Activated naive CD8-positive, alpha-beta T cell treated with anti-CD3 and anti-CD28 coated beads, Interleukin-2, amount 50 U/mL, for 16 hours (primary cell): ENCODE measurements around the gene SST.
"Not testable (repeated sequence)": the region's sequence is repeated elsewhere in the genome, so short reads cannot be mapped to it uniquely, and the experiment has no call there.

Experiments used
- DNase-seq: peaks from one replicate; pipeline ENCODE4 v3.0.0-alpha.2; 2020; ENCODE audit warnings: low read depth, low spot score

The SST gene

DNA sequence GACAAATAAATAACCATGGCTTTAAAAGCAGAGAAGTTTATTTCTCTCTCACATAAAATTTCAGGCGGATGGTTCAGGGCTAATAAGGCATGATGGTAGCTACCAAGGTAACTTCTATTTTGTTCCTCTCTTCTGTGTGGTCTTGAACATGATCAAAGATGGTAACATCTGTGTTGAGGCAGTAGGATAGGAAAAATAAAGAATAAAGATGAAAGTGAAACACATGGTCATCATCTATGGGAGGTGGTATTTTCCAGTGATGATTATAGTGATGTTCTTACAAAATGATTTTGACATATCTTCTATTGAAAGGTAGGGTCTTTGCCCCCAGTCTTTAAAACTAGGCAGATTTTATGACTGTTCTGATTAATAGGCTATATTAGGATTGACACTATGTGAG is 14.2 kb upstream of the SST start:
- DNase-seq, result no peak

DNA sequence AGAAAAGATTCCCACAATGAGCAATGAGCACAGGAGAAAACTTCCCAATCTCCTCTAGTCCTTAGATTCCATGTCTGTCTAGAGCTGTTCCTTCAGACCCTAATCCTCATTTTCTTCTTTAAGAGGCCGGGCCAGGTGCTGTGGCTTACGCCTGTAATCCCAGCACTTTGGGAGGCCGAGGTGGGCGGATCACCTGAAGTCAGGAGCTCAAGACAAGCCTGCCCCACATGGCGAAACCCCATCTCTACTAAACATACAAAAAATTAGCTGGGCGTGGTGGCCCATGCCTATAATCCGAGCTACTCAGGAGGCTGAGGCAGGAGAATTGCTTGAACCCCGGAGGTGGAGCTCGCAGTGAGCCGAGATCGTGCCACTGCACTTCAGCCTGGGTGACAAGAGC is 11.6 kb upstream of the SST start:
- DNase-seq, result not testable (repeated sequence)

DNA sequence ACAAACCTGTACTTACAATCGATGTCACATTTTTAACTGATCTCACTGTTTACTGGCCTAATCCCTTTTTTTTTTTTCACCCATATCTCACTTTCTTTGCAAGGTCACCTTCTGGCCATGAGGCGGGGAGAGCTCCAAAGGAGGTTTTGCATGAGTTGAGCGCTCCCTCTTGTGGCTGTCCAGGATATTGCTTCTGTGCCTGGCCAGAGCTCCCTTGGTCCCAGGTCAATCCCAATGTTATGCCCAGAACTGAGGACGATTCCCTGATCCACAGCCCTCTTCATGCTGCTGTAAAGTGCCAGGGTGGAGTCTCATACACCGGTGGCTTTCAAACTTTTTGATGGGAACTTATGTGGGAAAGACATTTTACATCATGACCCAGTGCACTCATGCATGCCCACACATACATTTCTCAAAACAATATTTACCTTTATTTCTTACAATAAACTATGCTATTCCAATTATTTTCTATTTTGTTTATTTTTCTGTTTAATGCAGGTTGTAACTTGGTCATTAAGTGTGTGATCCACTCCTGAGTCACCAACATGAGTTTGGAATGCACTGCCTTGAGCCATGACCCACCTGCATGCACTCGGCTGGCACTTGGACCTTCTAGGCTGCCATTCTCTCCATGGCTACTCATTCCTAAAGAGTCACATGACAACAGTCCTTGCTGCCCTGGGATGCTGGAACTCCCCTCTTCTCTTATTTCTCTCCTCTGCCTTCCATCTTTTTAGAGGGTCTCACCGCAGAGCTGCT is 9.6 kb upstream of the SST start:
- peak; percentile 28 for DNase-seq

DNA sequence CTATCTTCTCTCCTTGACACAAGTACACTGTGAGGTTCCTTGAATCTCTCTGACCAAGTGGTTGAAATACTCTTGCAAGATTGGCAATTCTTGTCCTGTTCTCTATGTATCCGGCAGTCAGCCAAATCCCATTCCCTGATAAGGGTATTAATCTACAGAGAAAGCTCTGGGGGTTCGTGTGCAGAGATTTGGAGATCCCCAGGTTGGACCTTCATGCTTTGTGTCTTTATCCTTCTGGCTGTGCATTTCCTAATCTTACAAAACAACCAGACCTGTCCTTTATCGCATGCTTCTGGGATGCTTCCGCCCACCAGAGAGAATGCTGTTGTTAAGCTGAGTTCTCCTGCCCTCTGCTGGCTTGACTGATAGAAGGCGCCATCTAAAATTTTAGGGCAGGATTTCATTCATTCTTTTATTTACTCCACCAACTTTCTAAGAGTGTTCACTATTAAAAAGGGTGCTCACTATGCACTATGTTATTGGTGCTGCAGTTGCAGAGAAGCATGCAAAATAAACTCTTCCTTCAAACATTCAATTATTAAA is 8.6 kb upstream of the SST start:
- DNase-seq, result no peak

DNA sequence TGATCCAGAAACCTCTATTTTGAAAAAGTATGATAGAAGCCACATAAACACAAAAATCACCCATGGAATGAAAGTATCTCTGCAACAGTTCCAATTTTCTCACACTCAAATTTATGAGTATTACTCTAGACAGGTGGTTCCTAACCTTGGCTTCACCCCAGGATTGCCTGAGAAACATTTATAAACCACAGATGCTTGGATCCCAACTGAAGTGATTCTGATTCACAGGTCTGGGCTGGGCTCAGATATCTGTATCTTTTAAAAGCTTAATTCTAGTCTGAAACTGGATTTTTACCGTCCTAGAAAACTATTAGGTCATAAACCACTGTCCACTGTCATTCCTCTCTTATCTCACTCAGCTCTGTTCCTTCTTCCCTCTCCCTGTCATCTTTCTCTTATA is 7.4 kb upstream of the SST start:
- no peak for DNase-seq

DNA sequence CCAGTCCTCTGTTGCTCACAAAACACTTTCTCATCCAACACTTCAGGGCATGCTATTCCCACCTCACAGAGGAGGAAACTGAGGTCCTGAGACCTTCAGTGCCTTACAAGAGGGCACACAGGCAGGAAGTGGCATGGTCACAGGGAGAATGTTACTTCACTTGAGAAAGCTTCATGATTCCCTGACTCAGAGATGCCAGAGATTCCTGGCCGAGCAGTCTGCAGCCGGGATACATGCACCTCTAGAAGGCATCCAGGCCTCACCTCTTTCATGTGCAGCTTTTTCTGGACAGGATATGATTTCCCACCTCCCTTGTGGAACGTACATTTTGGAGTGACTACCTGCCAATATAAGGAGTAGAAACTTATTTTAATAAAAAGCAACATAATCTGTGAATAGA is 2.8 kb upstream of the SST start:
- DNase-seq, result no peak

DNA sequence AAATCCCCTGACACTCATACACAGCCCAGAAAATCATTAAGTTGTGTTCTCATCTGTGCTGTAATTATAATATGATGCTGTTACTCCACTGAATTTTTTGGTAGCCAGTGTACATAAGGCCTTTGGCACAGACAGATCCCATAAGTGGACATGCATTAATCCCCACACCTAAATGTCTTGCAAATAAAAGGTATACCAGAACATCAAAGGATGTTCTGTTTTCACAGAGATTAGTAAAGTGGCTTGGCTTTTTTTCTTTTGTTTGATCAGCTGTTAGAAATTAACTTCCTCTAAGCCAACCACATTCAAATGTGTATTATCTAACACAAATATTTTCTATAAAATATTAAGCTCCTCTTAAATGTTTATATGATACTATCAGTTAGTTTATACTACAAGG is 2.7 kb downstream of the SST start:
- no peak for DNase-seq

DNA sequence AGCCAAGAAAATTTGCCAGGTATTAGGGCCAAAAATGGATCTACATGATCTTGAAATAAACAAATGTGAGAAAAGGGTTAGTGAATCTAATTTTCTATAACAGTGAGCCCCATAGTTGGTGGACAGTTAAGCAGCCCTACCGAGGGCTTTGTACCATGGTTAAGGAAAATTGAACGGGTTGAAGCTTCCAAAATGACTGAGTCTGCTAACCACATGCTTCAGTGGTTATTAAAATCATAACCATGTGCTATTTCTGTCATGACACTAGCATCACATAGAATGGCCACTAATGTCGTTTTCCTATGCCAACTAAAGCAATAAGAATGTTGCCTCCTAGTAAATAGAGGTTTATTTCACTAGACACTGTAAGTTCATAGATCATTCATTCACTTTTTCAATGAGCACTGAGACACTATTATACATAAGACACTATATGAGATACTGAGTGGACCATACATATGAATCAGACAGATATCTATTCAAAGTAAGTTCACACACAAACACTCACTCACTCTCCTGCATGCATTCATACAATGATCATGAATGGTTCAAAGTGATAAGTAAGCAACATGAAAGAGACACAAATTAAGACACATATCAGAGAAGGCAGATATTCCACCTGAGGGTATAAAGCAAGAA is 4.3 kb downstream of the SST start:
- DNase-seq, result no peak

DNA sequence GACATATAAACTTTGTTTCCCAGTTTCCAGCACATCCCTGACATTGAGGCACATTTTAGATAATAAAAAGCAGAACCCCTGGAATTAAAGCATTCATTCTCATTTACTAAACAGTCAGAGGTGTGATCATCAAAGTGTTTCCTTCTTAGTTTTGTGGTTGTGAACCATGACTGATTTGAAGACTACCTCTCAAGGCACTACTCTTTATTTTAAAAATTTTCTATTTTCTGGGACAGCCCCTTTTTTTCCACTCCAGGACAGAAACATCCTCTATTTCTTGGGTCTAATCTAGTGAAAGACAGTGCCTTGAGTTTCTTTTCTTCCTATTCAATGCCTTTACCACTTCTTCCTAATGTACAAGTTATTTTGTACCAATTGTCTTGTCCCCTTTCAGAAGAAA is 5.2 kb downstream of the SST start:
- no peak for DNase-seq

DNA sequence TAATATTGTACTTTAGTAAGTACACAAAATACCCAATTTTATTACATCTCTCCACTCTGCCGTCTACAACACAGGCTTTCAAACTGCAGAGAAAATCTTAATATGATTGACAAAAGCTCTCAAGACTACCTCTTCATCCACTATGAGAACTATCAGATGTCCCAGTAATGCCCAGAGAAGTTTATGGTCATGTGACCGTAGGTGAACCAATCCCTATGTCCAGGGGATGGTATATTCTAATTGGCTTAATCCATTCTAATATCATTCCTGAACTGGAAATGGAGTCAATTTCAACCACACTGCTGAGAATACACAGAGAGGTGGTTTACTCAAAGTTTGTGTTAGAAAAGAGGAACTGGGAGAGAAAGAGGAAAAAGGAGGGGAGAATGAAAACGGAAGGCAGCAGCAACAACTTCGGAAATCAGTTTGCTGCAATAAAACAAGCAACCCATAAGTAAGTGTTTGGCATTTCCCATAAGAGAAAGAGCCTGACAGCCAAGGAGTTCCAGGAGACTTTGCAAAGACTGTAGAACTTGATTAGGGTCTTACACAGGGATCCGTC is 7.3 kb downstream of the SST start:
- no peak for DNase-seq

DNA sequence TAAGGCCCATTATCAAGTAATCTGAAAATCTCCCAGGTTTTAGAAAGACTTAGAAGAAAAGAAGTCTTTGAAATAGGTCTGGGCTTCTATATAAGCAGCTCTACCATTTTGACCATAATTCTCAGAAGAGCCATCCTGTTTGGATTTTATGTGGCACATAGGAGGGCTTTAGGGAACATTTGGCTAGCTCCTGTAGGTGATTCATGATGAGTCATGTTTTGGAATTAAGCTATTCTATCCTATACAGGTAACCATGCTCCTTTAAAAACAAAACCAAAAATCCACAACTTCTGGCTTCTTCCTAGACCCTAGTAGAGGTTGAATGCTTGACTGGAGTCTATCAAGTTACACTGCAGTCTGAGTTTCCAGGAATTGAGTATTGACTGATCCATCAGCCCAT is 8.9 kb downstream of the SST start:
- no peak for DNase-seq

DNA sequence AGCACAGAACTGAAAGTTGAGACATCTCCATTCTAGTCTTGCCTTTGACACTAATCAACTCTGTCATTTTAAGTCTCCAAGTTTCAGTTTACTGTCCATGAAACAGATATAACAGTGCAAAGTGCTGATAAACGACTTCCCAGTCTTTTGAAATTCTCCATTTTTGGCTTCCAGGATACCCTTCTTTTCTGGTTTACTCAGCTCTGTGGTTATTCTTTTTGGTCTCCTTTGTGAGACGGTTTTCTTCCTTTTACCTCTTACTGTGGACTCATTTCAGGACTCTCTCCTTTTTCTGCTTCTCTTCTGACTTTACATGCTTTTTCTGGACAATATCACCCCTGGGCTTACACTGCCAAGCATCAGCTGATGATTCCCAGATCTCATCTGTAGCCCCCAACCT is 18.9 kb downstream of the SST start:
- DNase-seq, result no peak

DNA sequence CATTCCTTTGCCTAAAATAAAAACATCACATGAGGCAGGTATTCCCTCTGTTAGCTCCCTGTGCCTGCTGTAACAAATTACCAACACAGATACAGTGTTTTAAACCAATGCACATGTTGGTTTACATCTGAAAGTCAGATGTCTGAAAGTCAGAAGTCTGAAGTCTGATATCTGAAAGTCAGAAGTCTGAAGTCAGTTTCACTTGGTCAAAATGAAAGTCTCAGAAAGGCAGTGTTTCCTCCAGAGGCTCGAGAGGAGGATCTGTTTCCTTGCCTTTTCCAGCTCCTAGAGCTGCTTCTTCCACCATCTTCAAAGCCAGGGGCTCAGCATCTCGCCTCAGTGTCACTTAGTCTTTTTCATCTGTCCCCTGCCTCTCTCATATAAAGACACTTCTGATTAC is 22.0 kb downstream of the SST start:
- no peak for DNase-seq

DNA sequence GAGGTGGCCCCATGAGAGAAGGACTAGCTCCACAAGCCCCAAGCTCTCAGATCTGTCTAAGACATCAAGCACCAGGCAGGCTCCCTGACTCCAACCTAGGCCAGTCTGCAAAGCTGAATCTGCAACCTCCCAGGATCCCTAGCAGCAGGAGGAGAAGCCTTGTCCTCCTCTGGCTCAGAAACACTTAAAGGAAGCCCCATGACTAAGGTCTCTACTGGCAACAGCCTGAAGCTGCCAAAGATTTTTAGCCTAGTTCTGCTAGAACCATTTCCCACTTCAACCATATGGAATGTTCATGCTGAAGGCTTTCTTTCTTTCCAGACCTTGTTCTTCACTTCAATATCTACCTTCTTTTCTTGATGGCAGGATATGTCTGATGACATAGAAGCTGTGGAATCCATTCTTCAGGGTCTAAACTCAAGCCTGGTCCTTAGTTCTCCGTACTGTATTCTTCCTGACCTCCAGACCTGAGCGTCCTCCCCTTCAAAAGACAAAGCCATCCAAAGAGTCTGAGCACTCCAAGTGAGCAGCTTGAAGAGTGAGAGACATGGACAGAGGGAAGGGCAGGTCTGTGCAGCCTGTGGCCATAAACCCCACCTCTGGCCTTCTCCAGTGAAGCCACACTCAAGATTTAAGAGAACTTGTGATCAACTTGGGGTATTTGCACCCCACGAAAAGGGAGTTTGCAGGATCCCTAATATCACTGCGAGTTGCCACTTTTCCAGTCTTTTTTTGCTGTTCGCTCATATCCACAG is 23.1 kb downstream of the SST start:
- DNase-seq, result no peak

DNA sequence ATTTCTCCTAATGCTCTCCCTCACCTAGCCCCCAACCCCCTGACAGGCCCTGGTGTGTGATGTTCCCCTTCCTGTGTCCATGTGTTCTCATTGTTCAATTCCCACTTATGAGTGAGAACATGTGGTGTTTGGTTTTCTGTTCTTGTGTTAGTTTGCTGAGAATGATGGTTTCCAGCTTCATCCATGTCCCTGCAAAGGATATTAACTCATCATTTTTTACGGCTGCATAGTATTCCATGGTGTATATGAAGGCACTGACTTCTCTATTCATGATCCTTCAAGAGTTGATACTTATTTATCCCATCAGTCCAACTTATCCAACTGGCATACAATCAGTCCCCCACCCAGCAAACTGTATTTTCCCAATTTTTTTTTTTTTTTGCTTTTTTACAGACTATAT is 24.8 kb downstream of the SST start:
- DNase-seq, result not testable (repeated sequence)

DNA sequence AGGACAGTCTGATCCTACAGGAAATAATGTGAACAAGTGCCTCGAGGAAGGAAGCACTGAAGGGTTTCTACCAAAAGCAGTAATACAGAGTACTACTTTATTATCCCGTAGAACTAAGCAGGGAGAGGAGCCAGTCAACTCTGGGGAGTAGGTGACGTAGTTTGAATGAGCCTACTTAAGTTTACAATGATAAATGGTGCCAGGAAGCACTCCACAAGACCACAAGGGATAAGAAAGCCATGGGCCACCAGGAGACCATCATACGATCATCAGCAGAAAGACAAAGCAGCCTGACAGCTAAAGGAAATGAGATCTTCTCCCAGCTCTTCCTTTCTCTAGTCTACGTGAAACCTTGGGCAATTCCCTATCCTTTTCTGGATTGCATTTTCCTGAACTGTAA is 27.3 kb downstream of the SST start:
- DNase-seq, result no peak

DNA sequence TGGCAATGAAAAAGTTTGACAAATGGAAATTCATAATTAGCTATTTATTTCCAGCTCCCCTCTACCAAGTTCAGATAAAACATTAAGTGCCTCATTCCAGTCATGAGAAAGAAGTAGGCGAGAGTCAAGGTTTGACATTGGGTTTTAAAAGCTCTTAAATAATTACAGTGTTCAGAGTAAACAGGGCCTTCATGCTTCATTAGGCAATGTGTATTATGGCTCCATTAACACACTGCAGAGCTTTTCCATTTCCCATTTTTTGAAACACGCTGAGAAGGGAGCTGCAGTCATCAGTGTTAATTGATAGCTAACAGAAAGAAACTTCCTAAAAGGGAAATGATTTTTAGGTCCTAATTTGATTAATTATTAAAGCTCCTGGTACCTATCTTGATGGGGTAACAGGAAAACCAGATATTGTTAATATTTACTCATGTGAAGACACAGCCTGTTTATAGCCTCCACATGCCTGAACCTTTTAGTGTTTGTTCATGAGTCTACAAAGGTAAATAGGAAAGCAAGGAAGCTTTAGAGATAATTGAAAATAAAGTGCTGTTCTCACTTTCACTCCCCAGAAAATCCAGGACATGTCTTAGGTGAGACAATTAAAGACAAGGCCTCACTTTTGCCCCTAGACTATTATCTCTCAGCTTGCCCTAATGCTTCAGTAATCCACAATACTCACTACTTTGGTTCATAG is 28.7 kb downstream of the SST start:
- DNase-seq, result no peak

DNA sequence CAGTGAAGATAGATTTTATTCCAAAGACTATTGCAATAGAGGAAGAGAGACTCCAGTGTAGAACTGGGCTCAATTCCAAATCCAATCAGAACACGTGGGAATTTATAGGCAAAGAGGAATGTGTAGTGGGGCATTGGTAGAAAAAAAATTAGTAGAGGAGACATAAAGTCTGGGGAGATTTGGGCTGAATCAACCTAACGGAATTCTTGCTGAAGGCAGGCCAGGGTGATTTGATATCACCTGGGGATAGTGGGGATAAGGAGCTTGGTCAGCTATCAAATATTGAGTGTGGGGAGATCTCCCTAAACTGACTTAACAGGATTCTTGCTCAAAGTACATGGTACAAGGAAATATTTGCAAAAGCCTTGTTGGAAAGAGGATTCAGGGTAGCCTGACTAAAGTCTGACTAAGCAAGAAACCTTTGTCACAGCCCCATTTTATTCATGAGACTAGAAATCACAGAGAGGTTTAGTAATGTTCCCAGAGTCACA is 29.6 kb downstream of the SST start:
- DNase-seq, result no peak

DNA sequence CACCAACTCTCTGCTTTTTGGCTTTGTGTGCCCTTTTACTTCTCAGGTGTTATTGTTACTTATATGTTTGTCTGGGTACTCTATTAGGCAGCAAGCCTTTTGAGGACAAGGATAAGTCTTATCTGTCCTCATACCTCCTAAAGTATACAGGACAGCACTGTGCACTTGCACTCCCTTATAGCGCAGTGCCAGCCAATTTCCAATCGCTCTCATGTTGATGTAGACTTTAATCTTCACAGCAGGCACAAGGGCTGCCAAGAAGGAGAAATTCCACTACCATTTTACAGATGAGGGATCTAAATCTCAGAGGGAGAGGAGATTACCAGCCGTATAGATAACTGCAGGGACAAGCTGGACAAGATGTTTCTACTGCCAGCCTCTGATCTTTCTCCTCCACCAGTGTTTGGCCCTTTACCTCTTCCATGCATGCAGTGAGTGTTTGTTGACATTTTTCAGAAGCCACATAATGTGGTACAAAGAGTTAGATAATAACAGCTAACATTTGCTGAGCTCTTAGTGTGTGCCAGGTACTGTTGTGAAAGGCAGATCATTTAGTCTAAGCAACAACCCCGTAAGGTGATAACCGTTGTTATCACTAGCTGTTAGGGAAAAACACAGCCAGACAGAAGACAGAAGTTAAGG is 30.1 kb downstream of the SST start:
- DNase-seq, result no peak

DNA sequence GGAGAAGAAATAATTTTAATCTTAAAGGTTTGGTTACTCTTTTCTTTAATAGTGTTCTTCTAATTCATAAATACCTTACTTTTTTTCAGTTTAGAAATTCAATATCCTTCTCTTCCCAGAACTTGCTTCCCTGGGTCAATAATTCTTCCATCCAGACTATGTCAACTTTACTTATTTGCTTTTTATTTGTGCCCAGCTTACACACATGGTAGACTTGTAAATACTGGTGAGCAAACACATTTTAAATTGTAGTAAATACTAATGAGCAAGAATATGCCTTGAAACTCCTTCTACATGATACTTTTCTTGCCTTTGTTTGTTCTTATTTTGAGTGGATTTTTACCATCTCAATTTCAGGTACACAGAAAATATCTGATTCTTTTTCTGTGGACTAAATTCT is 33.7 kb downstream of the SST start:
- DNase-seq, result no peak

DNA sequence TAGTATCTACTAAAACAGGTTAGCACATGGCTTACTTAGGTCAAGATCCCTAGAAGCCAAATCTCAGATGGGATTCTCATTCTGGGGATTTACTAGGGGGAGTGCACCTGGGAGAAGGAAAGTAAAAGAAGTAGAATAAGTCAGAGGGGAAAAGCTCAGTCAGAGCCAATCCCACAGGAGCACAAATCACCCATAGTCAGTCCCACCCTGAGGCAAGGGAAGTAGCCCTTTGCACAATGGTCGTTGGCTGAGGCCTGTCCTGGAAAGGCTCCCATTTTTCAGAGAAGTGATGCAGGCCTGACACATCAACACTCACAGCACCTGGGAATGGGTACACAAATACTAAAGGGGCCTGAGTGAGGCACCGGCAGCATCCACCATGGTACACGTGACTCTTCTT is 39.8 kb downstream of the SST start:
- DNase-seq, result no peak
